Muscle layer of duodenum (tissue), 2 donors: ENCODE measurements around the gene ITPR1.

Experiments used
- H3K27ac ChIP-seq: one replicate; pipeline ENCODE4 v1.7.0; 2013; ENCODE audit warnings: mild to moderate bottlenecking, low read length
- H3K27me3 ChIP-seq: one replicate; pipeline ENCODE4 v1.7.0; 2013; ENCODE audit warnings: low read depth, mild to moderate bottlenecking, control low read depth, low read length
- H3K36me3 ChIP-seq, 2 donors: one replicate each; pipeline ENCODE4 v1.7.0; 2013; ENCODE audit warnings: low read length in 2 of 2, control low read depth in 1 of 2, mild to moderate bottlenecking in 1 of 2; ENCODE audit not compliant: insufficient read depth in 2 of 2, control insufficient read depth in 1 of 2
- H3K4me1 ChIP-seq, 2 donors: one replicate each; pipeline ENCODE4 v1.7.0; 2013; ENCODE audit warnings: low read length in 2 of 2, mild to moderate bottlenecking in 2 of 2, control low read depth in 1 of 2, moderate library complexity in 1 of 2; ENCODE audit not compliant: insufficient read depth in 2 of 2, control insufficient read depth in 1 of 2
- H3K4me3 ChIP-seq, 2 donors: one replicate each; pipeline ENCODE4 v1.7.0; 2013; ENCODE audit warnings: low read length in 2 of 2, low read depth in 1 of 2, mild to moderate bottlenecking in 1 of 2
- H3K9me3 ChIP-seq, 2 donors: one replicate each; pipeline ENCODE4 v1.7.0; 2013; ENCODE audit warnings: low read length in 2 of 2, control low read depth in 1 of 2, mild to moderate bottlenecking in 1 of 2; ENCODE audit not compliant: control insufficient read depth in 1 of 2
- donor health status: healthy.

The ITPR1 gene

GRCh38 chr3:4732925-4733324 is 239.8 kb downstream of the ITPR1 start:
- H3K9me3 ChIP-seq = no peaks in the 10 kb centered on the region
- H3K4me1 ChIP-seq = peaks cover 4 to 8% of the 10 kb centered on the region in 2 donors
- H3K27ac ChIP-seq = no peak overlapping the region
- peaks cover 5 to 13% of the 10 kb centered on the region in 2 donors for H3K36me3 ChIP-seq
- no peaks in the 10 kb centered on the region for H3K27me3 ChIP-seq
- H3K4me3 ChIP-seq = no peak overlapping the region

- Histone ChIP-seq H3K36me3 (peaks cover 5 to 13% of the 10 kb centered on the region in 2 donors), H3K4me1 (peaks cover 4 to 8% of the 10 kb centered on the region in 2 donors), H3K27ac (no peak overlapping the region)
Observed at GRCh38 chr3:4734454-4734853, 241.3 kb downstream of the ITPR1 start.

GRCh38 chr3:4735243-4735642 is 242.1 kb downstream of the ITPR1 start:
- Histone ChIP-seq H3K27ac (no peak overlapping the region), H3K27me3 (no peaks in the 10 kb centered on the region), H3K36me3 (peaks cover 5 to 13% of the 10 kb centered on the region in 2 donors), H3K4me1 (peaks cover 4 to 8% of the 10 kb centered on the region in 2 donors), H3K4me3 (no peak overlapping the region), H3K9me3 (no peaks in the 10 kb centered on the region)

More at GRCh38 chr3:4734454-4734853, 241.3 kb downstream of the ITPR1 start:
- Histone ChIP-seq H3K27me3 (no peaks in the 10 kb centered on the region), H3K4me3 (no peak overlapping the region), H3K9me3 (no peaks in the 10 kb centered on the region)

- Histone ChIP-seq H3K27ac (no peak overlapping the region), H3K9me3 (no peaks in the 10 kb centered on the region), H3K27me3 (no peaks in the 10 kb centered on the region), H3K36me3 (peaks cover 5 to 13% of the 10 kb centered on the region in 2 donors), H3K4me3 (no peak overlapping the region), H3K4me1 (peaks cover 4 to 17% of the 10 kb centered on the region in 2 donors)
Observed at GRCh38 chr3:4736284-4736861, 243.2 kb downstream of the ITPR1 start.

GRCh38 chr3:4738737-4739274 is 245.7 kb downstream of the ITPR1 start:
- Histone ChIP-seq H3K4me3 (no peak overlapping the region), H3K36me3 (peaks cover 5 to 11% of the 10 kb centered on the region in 2 donors), H3K27me3 (no peaks in the 10 kb centered on the region), H3K27ac (no peak overlapping the region), H3K4me1 (peaks cover 7 to 28% of the 10 kb centered on the region in 2 donors), H3K9me3 (no peaks in the 10 kb centered on the region)

- no peaks in the 10 kb centered on the region for H3K9me3 ChIP-seq
- H3K27me3 ChIP-seq = no peaks in the 10 kb centered on the region
- no peak overlapping the region for H3K4me3 ChIP-seq
- H3K36me3 ChIP-seq = peaks cover 5 to 11% of the 10 kb centered on the region in 2 donors
- H3K27ac ChIP-seq = peak overlapping the region; percentile 94
- H3K4me1 ChIP-seq = peaks cover 7 to 23% of the 10 kb centered on the region in 2 donors
Observed at GRCh38 chr3:4739289-4740236, 246.4 kb downstream of the ITPR1 start.

- Histone ChIP-seq H3K27me3 (no peaks in the 10 kb centered on the region), H3K36me3 (peaks cover 3 to 5% of the 10 kb centered on the region in 2 donors), H3K9me3 (no peaks in the 10 kb centered on the region), H3K4me3 (no peak overlapping the region), H3K27ac (peak overlapping the region; percentile 94), H3K4me1 (peaks cover 7 to 20% of the 10 kb centered on the region in 2 donors)
Observed at GRCh38 chr3:4740397-4741105, 247.4 kb downstream of the ITPR1 start.

- peaks cover 7 to 20% of the 10 kb centered on the region in 2 donors for H3K4me1 ChIP-seq
- H3K27me3 ChIP-seq = no peaks in the 10 kb centered on the region
- H3K36me3 ChIP-seq = peaks cover 3 to 8% of the 10 kb centered on the region in 2 donors
- H3K27ac ChIP-seq = peak overlapping the region; percentile 94
- H3K9me3 ChIP-seq = no peaks in the 10 kb centered on the region
- no peak overlapping the region for H3K4me3 ChIP-seq
Observed at GRCh38 chr3:4741106-4741403, 247.9 kb downstream of the ITPR1 start.

- Histone ChIP-seq H3K4me1 (peaks cover 3 to 20% of the 10 kb centered on the region in 2 donors), H3K27me3 (no peaks in the 10 kb centered on the region), H3K4me3 (no peak overlapping the region), H3K36me3 (peaks cover 0 to 3% of the 10 kb centered on the region in 2 donors), H3K27ac (peak overlapping the region; percentile 94), H3K9me3 (no peaks in the 10 kb centered on the region)
Observed at GRCh38 chr3:4741404-4742307, 248.5 kb downstream of the ITPR1 start.

- Histone ChIP-seq H3K9me3 (no peaks in the 10 kb centered on the region), H3K27me3 (no peaks in the 10 kb centered on the region), H3K4me1 (peaks cover 3 to 20% of the 10 kb centered on the region in 2 donors), H3K4me3 (no peak overlapping the region), H3K27ac (peak overlapping the region; percentile 94), H3K36me3 (peaks cover 0 to 3% of the 10 kb centered on the region in 2 donors)
Observed at GRCh38 chr3:4742359-4742758, 249.2 kb downstream of the ITPR1 start.
